Astrocyte (in vitro differentiated cells and primary cell): ENCODE measurements around the gene SMCO2. TPM values are rescaled to one million over a fixed set of nuclear protein-coding genes. Genes with fewer than 3 reads are reported as not detected.

Experiments used
- DNase-seq: peaks from one replicate; pipeline ENCODE4 v3.0.0-alpha.2; 2010; ENCODE audit warnings: low read depth
- FAIRE-seq: peaks from 2 replicates; lab custom pipeline; 2011; peaks lifted over from hg19 to GRCh38; lab: Jason Lieb, UNC
- H2AFZ ChIP-seq: 2 replicates; pipeline ENCODE4 v1.6.0; 2012; ENCODE audit warnings: low read depth, low read length, inconsistent platforms
- H3K27ac ChIP-seq: 2 replicates; pipeline ENCODE4 v1.5.1; 2011; ENCODE audit warnings: low read depth, low read length, inconsistent platforms
- H3K27me3 ChIP-seq: 2 replicates; pipeline ENCODE4 v1.6.0; 2011; ENCODE audit warnings: low read length, inconsistent platforms; ENCODE audit not compliant: insufficient read depth
- H3K36me3 ChIP-seq: 2 replicates; pipeline ENCODE4 v1.5.1; 2011; ENCODE audit warnings: low read length, inconsistent platforms; ENCODE audit not compliant: insufficient read depth
- H3K4me1 ChIP-seq: 2 replicates; pipeline ENCODE4 v1.5.1; 2011; ENCODE audit warnings: low read length, inconsistent platforms; ENCODE audit not compliant: insufficient read depth
- H3K4me2 ChIP-seq: 2 replicates; pipeline ENCODE4 v1.6.0; 2012; ENCODE audit warnings: low read length, inconsistent platforms
- H3K4me3 ChIP-seq: 2 replicates; pipeline ENCODE4 v1.5.1; 2011; ENCODE audit warnings: low read depth, mild to moderate bottlenecking, low read length, inconsistent platforms; ENCODE audit not compliant: insufficient read depth
- H3K79me2 ChIP-seq: 2 replicates; pipeline ENCODE4 v1.6.0; 2012; ENCODE audit warnings: mild to moderate bottlenecking, low read length, inconsistent platforms; ENCODE audit not compliant: insufficient read depth
- H3K9ac ChIP-seq: 2 replicates; pipeline ENCODE4 v1.6.0; 2012; ENCODE audit warnings: mild to moderate bottlenecking, low read length, inconsistent platforms
- H3K9me3 ChIP-seq: 2 replicates; pipeline ENCODE4 v1.5.1; 2012; ENCODE audit warnings: low read depth, mild to moderate bottlenecking, low read length, inconsistent platforms; ENCODE audit not compliant: insufficient read depth
- H4K20me1 ChIP-seq: 2 replicates; pipeline ENCODE4 v1.6.0; 2012; ENCODE audit warnings: low read length, inconsistent platforms; ENCODE audit not compliant: insufficient read depth
- H3K27ac Mint-ChIP-seq: one replicate; pipeline ENCODE4 v1.8.0; 2021; ENCODE audit warnings: mild to moderate bottlenecking, mixed read lengths; ENCODE audit not compliant: unreplicated experiment
- H3K27me3 Mint-ChIP-seq: one replicate; pipeline ENCODE4 v1.8.0; 2021; ENCODE audit warnings: low read depth, mixed read lengths; ENCODE audit not compliant: unreplicated experiment
- H3K36me3 Mint-ChIP-seq: one replicate; pipeline ENCODE4 v1.8.0; 2021; ENCODE audit warnings: low read depth, mixed read lengths; ENCODE audit not compliant: unreplicated experiment
- H3K4me1 Mint-ChIP-seq: one replicate; pipeline ENCODE4 v1.8.0; 2021; ENCODE audit warnings: low read depth, mixed read lengths; ENCODE audit not compliant: unreplicated experiment
- H3K4me3 Mint-ChIP-seq: one replicate; pipeline ENCODE4 v1.8.0; 2021; ENCODE audit warnings: mild to moderate bottlenecking, moderate library complexity, mixed read lengths; ENCODE audit not compliant: unreplicated experiment
- H3K9me3 Mint-ChIP-seq: one replicate; pipeline ENCODE4 v1.8.0; 2021; ENCODE audit warnings: mild to moderate bottlenecking, mixed read lengths; ENCODE audit not compliant: unreplicated experiment
- EZH2 ChIP-seq: IDR thresholded peaks from 2 replicates; pipeline ENCODE4 v1.6.1; 2012; ENCODE audit warnings: mild to moderate bottlenecking, low read length, inconsistent platforms; ENCODE audit not compliant: insufficient read depth
- total RNA-seq: library from RNA; stranded (reverse); gene quantifications from 2 replicates; pipeline ENCODE4 v1.2.1, GENCODE V29; 2021
- TF ChIP-seq, protein P1 (sequence below): IDR thresholded peaks from 2 replicates; pipeline ENCODE4 v1.5.1; 2011; ENCODE audit warnings: low read depth, mild to moderate bottlenecking, inconsistent platforms, low read length, moderate library complexity; ENCODE audit not compliant: insufficient read depth

Gene SMCO2
- total RNA-seq, 1 donor from 2014 or later, result 0.32 TPM

DNA sequence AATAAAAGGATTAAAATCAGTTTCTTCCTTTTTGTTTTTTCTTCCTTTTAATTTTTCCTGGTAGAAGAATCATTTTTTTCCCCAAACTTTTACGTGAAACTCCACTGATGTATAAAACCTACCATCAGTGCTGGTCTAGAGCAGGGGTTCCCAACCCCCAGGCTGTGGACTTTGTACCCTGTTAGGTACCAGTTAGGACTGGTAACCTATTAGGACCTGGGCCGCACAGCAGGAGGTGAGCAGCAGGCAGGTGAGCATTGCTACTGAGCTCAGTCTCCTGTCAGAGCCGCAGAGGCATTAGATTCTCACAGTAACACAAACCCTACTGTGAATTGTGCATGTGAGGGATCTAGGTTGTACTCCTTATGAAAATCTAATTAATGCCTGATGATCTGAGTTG, 10.1 kb downstream of the SMCO2 start:
- Mint-ChIP-seq H3K27me3 (no peaks in the 10 kb centered on the region), H3K9me3 (no peaks in the 10 kb centered on the region), H3K36me3 (no peaks in the 10 kb centered on the region), H3K4me1 (peaks cover 12% of the 10 kb centered on the region), H3K27ac (no peak overlapping the region), H3K4me3 (no peak overlapping the region)
- FAIRE-seq, result no peak
- Histone ChIP-seq H4K20me1 (no peaks in the 10 kb centered on the region), H3K4me3 (no peak overlapping the region), H3K9me3 (no peaks in the 10 kb centered on the region), H3K4me2 (no peak overlapping the region), H3K4me1 (peaks cover 9% of the 10 kb centered on the region), H3K27me3 (no peaks in the 10 kb centered on the region), H2AFZ (no peak overlapping the region), H3K9ac (no peak overlapping the region), H3K27ac (no peak overlapping the region), H3K79me2 (no peaks in the 10 kb centered on the region), H3K36me3 (no peaks in the 10 kb centered on the region)
- DNase-seq, result no peak
- TF ChIP-seq, protein P1, sequence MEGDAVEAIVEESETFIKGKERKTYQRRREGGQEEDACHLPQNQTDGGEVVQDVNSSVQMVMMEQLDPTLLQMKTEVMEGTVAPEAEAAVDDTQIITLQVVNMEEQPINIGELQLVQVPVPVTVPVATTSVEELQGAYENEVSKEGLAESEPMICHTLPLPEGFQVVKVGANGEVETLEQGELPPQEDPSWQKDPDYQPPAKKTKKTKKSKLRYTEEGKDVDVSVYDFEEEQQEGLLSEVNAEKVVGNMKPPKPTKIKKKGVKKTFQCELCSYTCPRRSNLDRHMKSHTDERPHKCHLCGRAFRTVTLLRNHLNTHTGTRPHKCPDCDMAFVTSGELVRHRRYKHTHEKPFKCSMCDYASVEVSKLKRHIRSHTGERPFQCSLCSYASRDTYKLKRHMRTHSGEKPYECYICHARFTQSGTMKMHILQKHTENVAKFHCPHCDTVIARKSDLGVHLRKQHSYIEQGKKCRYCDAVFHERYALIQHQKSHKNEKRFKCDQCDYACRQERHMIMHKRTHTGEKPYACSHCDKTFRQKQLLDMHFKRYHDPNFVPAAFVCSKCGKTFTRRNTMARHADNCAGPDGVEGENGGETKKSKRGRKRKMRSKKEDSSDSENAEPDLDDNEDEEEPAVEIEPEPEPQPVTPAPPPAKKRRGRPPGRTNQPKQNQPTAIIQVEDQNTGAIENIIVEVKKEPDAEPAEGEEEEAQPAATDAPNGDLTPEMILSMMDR, result no peak
- TF ChIP-seq EZH2, result no peak

DNA sequence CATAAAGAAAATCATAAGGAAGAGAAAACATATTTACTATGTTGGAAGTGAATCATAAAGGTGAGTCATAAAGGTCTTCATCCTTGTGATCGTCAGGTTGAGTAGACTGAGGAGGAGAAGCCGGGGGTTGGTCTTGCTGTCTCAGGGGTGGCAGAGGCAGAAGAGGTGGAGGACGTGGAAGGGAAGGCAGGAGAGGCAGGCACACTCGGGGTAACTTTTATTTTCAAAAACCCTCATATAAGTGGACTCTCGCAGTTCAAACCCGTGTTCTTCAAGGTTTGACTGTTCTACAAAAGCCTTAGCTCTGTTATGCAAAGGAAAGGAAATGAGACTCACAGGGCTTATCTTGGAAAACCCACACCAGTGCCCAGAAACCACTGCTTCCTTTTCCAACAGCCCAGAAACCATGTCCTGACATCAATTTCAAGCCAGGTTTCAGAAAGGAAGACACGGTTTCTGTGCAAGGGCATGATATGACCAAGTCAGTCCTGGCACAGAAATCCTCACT, 14.0 kb downstream of the SMCO2 start:
- no peaks in the 10 kb centered on the region for H3K79me2 ChIP-seq
- H3K36me3 ChIP-seq, result no peaks in the 10 kb centered on the region
- Mint-ChIP-seq H3K4me1 (peaks cover 11% of the 10 kb centered on the region), H3K27ac (peak overlapping the region; percentile 62), H3K4me3 (no peak overlapping the region), H3K9me3 (no peaks in the 10 kb centered on the region), H3K36me3 (no peaks in the 10 kb centered on the region), H3K27me3 (no peaks in the 10 kb centered on the region)
- H3K4me3 ChIP-seq, result no peak overlapping the region
- peaks cover 23% of the 10 kb centered on the region for H3K4me1 ChIP-seq
- H4K20me1 ChIP-seq, result no peaks in the 10 kb centered on the region
- H3K4me2 ChIP-seq, result peak overlapping the region; percentile 31
- no peak overlapping the region for H3K27ac ChIP-seq
- no peak overlapping the region for H2AFZ ChIP-seq
- H3K9ac ChIP-seq, result no peak overlapping the region
- no peaks in the 10 kb centered on the region for H3K9me3 ChIP-seq
- TF ChIP-seq EZH2, result no peak
- TF ChIP-seq, protein P1, result no peak
- DNase-seq (peak; percentile 49), FAIRE-seq (no peak)
- no peaks in the 10 kb centered on the region for H3K27me3 ChIP-seq

DNA sequence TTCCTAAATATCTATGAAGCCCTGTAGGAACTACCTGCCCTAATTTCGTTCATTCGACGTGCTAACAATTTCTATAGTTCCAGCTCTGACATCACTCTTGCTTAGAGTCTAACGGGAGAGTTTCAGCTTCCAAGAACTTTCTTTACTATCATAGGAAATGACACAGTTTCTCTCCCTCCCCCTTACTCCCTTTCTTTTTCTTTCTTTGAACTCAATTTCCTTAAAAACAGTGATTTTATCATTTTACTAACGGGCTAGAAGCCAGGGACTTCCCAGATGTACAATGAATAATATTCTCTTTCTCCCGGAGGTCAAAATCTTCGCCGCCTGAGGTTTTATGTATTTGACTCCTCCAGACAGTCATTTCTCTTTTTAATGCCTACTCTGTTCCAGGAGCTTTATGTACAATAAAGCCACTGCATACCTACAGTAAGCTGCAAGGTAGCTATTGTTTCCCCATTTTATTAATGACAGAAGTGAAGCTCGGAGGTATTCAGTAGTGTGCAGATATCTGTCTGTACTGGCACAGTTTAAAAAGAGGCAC, 15.7 kb downstream of the SMCO2 start:
- H3K4me3 ChIP-seq, result no peak overlapping the region
- H2AFZ ChIP-seq, result no peak overlapping the region
- peak overlapping the region; percentile 76 for H3K4me2 ChIP-seq
- H3K9ac ChIP-seq, result peak overlapping the region; percentile 25
- TF ChIP-seq, protein P1, result no peak
- no peak for TF ChIP-seq EZH2
- H3K27ac Mint-ChIP-seq, result no peak overlapping the region
- H3K27ac ChIP-seq, result peak overlapping the region; percentile 34
- FAIRE-seq (no peak), DNase-seq (peak; percentile 88)
- H3K9me3 ChIP-seq, result no peaks in the 10 kb centered on the region
- peaks cover 2% of the 10 kb centered on the region for H3K9me3 Mint-ChIP-seq
- no peak overlapping the region for H3K4me3 Mint-ChIP-seq
- H3K27me3 Mint-ChIP-seq, result peaks cover 2% of the 10 kb centered on the region
- peaks cover 23% of the 10 kb centered on the region for H3K4me1 ChIP-seq
- no peaks in the 10 kb centered on the region for H3K36me3 ChIP-seq
- H3K36me3 Mint-ChIP-seq, result no peaks in the 10 kb centered on the region
- no peaks in the 10 kb centered on the region for H3K79me2 ChIP-seq
- no peaks in the 10 kb centered on the region for H4K20me1 ChIP-seq
- no peaks in the 10 kb centered on the region for H3K27me3 ChIP-seq
- H3K4me1 Mint-ChIP-seq, result peaks cover 11% of the 10 kb centered on the region
